A673 (cell line): Measurements from ENCODE around the gene ABO. TPM values are rescaled to one million over a fixed set of nuclear protein-coding genes. Genes with fewer than 3 reads are reported as not detected.

Experiments
- BruUV-seq: library from RNA; stranded (reverse); fragments of 400-500 nt; replicated peaks from 2 replicates; lab custom pipeline; 2021; lab: Mats Ljungman, UMichigan
- CTCF ChIA-PET: fragments of 300-600 bp; sonication (Branson Sonifier 250); formaldehyde crosslinking; loops from one replicate; lab custom pipeline; 2022; ENCODE audit warnings: antibody characterized with exemption; lab: Charles Lee
- POLR2A ChIA-PET: fragments of 300-600 bp; sonication (Branson Sonifier 250); formaldehyde crosslinking; loops from one replicate; lab custom pipeline; 2022; ENCODE audit warnings: antibody characterized with exemption; ENCODE audit not compliant: low non-redundant PET; lab: Charles Lee
- DNase-seq: peaks from one replicate; pipeline ENCODE4 v3.0.0-alpha.2; 2015; ENCODE audit warnings: low spot score
- H3K27ac ChIP-seq: fragments of 200-600 bp; sonication (generic); 2 replicates; pipeline ENCODE4 v1.5.1; 2016; ENCODE audit warnings: mixed run types, low read depth, mild to moderate bottlenecking, mixed read lengths, antibody characterized with exemption, low read length; ENCODE audit not compliant: poor library complexity, severe bottlenecking
- H3K27me3 ChIP-seq: fragments of 200-600 bp; sonication (generic); replicated peaks from 2 replicates; pipeline ENCODE4 v1.6.1; 2017; ENCODE audit warnings: mixed run types, low read depth, mild to moderate bottlenecking, mixed read lengths, antibody characterized with exemption, low read length; ENCODE audit not compliant: insufficient read depth, poor library complexity
- H3K36me3 ChIP-seq: fragments of 200-600 bp; sonication (generic); 2 replicates; pipeline ENCODE4 v1.6.1; 2016; ENCODE audit warnings: mixed run types, mild to moderate bottlenecking, mixed read lengths, antibody characterized with exemption, low read length; ENCODE audit not compliant: insufficient read depth, poor library complexity, severe bottlenecking
- H3K4me1 ChIP-seq: fragments of 200-600 bp; sonication (generic); 2 replicates; pipeline ENCODE4 v1.6.1; 2017; ENCODE audit warnings: mixed run types, mild to moderate bottlenecking, mixed read lengths, antibody characterized with exemption, low read length; ENCODE audit not compliant: insufficient read depth, poor library complexity, severe bottlenecking
- H3K4me3 ChIP-seq: fragments of 200-600 bp; sonication (generic); 2 replicates; pipeline ENCODE4 v1.5.1; 2016; ENCODE audit warnings: low read depth, mixed run types, mild to moderate bottlenecking, mixed read lengths, low read length; ENCODE audit not compliant: poor library complexity, severe bottlenecking
- H3K9me3 ChIP-seq: fragments of 200-600 bp; sonication (generic); 2 replicates; pipeline ENCODE4 v1.6.1; 2016; ENCODE audit warnings: mixed run types, low read depth, mild to moderate bottlenecking, mixed read lengths, antibody characterized with exemption, low read length; ENCODE audit not compliant: poor library complexity, severe bottlenecking
- EZH2 ChIP-seq: fragments of 200-600 bp; sonication (generic); IDR thresholded peaks from 2 replicates; pipeline ENCODE4 v1.6.1; 2017; ENCODE audit warnings: borderline replicate concordance, low read depth, mild to moderate bottlenecking, mixed read lengths, antibody characterized with exemption, low read length; ENCODE audit not compliant: poor library complexity, severe bottlenecking
- intact Hi-C: fragments of 100-400 bp; cut with micrococcal nuclease; formaldehyde crosslinking; loops from one replicate; pipeline ENCODE4 v1.10.0; 2022; ENCODE audit not compliant: unreplicated experiment
- total RNA-seq: library from RNA; stranded (reverse); gene quantifications from 2 replicates; pipeline ENCODE4 v1.2.3, GENCODE V29; 2021
- TF ChIP-seq, protein P1 (sequence below): fragments of 300-800, 200-600 bp; sonication (generic); conservative IDR thresholded peaks from 2 replicates; pipeline ENCODE4 v1.5.1; 2017; ENCODE audit warnings: low read depth, mild to moderate bottlenecking, antibody characterized with exemption, low read length, moderate library complexity, mixed read lengths

The ABO gene
- total RNA-seq, 1 experiment from 2014 or later, result not detected

DNA sequence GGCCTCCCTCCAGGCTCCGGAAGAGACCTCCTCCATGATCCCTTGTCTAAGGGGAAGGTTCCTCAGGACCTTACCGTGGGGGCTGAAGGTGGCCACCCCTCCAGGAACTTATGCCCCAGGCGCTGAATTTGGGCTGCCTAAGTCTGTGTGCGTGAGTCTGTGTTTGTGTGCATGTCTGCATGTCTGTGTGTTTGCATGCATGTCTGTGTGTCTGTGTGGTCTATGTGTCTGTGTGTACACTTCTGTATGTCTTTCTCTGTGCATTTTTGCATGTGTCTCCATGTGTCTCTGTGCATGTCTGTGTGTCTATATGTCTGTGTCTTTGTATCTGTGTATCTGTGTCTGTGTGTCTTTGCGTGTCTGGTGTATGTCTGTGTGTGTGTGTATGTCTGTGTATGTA is 20.5 kb downstream of the ABO start:
- ChIA-PET POLR2A (no interaction called here), CTCF (no interaction called here)
- Histone ChIP-seq H3K36me3 (no peaks in the 10 kb centered on the region), H3K27me3 (peaks cover 10% of the 10 kb centered on the region), H3K4me1 (no peaks in the 10 kb centered on the region), H3K27ac (no peak overlapping the region), H3K4me3 (no peak overlapping the region), H3K9me3 (no peaks in the 10 kb centered on the region)
- BruUV-seq, result no TSS peak
- DNase-seq, result no peak
- intact Hi-C loops, result no loop called here
- TF ChIP-seq, protein P1, sequence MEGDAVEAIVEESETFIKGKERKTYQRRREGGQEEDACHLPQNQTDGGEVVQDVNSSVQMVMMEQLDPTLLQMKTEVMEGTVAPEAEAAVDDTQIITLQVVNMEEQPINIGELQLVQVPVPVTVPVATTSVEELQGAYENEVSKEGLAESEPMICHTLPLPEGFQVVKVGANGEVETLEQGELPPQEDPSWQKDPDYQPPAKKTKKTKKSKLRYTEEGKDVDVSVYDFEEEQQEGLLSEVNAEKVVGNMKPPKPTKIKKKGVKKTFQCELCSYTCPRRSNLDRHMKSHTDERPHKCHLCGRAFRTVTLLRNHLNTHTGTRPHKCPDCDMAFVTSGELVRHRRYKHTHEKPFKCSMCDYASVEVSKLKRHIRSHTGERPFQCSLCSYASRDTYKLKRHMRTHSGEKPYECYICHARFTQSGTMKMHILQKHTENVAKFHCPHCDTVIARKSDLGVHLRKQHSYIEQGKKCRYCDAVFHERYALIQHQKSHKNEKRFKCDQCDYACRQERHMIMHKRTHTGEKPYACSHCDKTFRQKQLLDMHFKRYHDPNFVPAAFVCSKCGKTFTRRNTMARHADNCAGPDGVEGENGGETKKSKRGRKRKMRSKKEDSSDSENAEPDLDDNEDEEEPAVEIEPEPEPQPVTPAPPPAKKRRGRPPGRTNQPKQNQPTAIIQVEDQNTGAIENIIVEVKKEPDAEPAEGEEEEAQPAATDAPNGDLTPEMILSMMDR, result no peak
- no peak for TF ChIP-seq EZH2

DNA sequence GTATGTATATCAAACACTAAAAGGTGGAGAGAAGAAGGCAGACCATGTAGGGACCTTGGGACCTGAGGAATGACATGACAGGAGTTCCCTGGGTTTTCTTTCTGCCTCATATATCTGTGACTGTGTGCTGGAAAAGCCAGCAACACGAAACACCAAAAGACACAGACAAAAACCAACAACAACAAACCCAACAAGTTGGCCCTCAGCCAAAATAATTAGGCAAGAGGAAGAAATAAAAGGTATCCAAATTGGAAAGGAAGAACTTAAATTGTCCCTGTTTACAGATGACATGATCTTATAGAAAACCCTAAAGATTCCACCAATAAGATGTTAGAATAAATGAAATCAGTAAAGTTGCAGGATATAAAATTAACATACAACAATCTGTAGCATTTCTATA is 21.7 kb downstream of the ABO start:
- CTCF ChIA-PET, result no interaction called here
- Histone ChIP-seq H3K4me3 (no peak overlapping the region), H3K27ac (no peak overlapping the region), H3K36me3 (no peaks in the 10 kb centered on the region), H3K27me3 (peaks cover 13% of the 10 kb centered on the region), H3K9me3 (no peaks in the 10 kb centered on the region), H3K4me1 (no peaks in the 10 kb centered on the region)
- intact Hi-C loops, result no loop called here
- TF ChIP-seq EZH2, result no peak
- TF ChIP-seq, protein P1, result no peak
- POLR2A ChIA-PET, result interaction anchor here (0.5 kb wide), 1 partner anchor 95 kb away, joined by 3 read pairs; the partner anchor contains the start of genes MED22 and RPL7A
- DNase-seq, result no peak
- BruUV-seq, result no TSS peak

DNA sequence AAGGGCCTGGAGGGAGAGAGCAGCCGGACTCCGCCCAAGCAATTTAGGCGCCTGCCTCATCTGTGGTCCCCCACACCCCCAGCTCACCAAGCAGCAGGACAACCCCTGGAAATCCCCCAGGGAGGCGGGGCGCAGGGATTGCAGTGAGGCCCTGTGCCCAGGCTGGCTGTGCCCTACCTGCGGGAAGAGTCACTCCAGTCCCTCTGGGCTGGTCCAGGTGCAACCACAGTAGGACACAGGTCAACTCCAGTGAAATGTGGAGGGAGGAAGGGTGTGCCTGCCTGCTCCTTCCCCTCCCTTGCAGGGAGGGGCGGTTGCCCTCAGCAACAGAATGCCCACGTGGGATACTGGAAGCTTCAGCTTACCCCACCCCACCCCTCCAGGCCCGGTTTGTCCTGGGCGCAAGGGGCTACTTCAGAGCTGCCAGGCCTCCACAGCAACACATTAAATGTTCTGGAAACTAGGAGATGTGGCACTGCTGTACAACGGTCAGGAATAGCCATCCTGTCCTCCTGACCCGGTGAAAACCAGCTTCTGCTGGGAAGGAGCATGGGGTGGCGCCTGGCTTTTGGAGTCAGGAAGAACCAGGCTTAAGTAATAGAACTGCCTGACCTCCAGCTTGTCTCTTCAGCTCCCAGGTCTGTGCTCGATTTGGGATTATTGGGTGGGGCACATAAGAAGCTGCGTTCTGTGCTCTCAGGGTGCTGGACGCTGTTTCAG is 22.5 kb downstream of the ABO start:
- Histone ChIP-seq H3K4me1 (no peaks in the 10 kb centered on the region), H3K9me3 (no peaks in the 10 kb centered on the region), H3K36me3 (no peaks in the 10 kb centered on the region), H3K27me3 (peaks cover 13% of the 10 kb centered on the region), H3K4me3 (no peak overlapping the region), H3K27ac (no peak overlapping the region)
- DNase-seq, result no peak
- no TSS peak for BruUV-seq
- intact Hi-C loops, result no loop called here
- TF ChIP-seq EZH2, result no peak
- TF ChIP-seq, protein P1, result no peak
- ChIA-PET POLR2A (interaction anchor here (0.5 kb wide), 1 partner anchor 95 kb away, joined by 3 read pairs; the partner anchor contains the start of genes MED22 and RPL7A), CTCF (no interaction called here)
